Right kidney (tissue), 1 donor: Measurements from ENCODE around the gene RUNX1.

Experiments
- DNase-seq: peaks from one replicate; pipeline ENCODE4 v3.0.0-alpha.2; 2016

The RUNX1 gene

DNA sequence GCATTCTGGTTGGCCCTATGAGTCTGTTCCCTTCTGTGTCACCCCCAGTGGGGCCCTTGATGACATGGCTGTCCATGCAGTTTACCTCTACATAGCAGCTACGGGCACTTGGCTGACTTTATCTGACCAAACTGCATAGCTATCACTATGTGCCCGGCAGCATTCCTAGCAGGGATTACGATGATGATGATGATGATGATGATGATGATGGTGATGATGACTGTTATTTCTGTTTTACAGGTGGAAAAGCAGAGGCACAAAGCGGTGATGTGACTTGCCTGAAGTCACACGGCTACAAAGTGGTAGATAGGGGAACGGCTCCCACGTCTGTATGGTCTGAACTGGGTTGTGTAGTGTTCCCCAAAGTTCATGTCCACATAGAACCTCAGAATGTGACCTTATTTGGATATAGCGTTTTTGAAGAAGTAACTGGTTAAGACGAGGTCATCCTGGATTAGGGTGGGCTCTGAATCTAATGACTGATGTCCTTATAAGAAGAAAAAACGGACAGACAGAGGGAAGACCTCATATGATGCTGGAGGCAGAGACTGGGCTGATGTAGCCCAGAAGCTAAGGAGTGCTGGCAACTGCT is 57.6 kb downstream of the RUNX1 start:
- DNase-seq: no peak

DNA sequence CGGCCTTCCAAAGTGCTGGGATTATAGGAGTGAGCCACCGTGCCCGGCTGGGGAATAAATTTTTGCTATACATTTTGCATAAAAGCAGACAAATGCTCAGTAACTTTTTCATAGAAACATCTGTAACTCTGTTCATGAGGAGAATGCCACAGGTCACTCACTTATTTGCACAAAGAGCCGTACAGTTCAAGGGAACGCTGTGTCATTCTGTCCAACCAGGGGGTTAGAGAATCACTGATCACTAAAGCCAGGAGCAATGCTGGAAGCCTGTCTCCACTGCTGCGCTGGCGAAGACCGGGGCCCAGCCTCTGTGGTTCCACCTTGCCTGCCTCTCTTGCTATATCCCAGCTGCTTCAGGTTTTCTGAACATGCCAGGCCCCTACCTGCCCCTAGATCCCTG is 58.3 kb downstream of the RUNX1 start:
- DNase-seq: no peak

DNA sequence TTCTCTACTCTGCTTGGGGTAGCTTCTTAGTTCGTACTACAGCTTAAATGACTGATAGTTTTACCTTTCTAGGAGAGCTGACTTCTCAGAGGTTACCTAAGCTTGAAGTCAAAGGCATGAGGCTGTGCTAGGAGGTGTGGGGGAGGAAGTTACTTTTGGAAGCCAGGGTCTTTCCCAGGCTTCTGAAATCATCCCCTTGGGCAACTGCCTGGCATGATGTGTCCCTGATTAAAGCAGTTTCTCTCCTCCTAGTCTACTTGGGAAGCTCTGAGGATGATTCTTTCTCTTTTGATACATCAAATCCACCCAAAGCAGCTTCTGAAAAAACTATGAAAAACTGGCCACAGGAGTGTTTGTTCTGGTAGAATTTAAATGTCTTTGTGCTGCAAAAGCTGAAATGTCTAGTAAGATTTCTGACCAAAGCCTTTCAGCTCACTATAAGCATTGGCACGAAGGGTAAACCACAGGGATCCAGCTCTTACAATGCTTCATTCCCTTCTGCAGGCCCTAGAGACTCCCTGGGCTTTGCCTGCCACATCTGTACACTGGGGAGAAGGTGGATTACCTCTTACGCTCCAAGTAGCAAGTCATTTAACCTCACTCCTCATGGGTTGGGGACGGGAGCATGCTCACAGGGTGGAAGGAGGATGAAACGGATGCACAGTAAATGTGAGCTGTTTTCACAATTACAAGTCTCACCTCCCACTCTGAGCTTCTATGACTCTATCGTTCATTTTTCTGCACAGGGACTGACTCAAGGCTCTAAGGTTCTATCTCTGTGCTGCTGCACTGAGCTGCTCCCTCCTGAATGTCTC is 59.6 kb downstream of the RUNX1 start:
- DNase-seq: no peak

DNA sequence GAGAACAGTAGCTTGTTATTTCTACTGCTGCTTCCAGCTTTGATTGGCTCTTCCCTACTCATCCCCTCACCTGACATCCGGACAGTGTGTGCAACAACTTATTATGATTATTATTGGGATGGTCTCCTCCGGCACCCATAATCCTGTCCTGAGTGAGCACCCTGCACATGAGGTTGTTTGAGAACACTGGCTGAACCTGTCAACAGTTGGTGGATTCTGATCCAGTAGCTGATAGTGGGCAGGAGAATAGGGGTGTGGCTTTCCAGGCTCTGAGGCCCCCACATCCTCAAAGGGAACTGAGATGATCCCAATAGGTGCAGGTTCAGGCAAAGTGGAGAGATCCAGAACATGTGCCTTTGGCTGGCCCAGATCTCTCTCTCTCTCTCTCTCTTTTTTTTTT is 60.5 kb downstream of the RUNX1 start:
- no peak for DNase-seq

DNA sequence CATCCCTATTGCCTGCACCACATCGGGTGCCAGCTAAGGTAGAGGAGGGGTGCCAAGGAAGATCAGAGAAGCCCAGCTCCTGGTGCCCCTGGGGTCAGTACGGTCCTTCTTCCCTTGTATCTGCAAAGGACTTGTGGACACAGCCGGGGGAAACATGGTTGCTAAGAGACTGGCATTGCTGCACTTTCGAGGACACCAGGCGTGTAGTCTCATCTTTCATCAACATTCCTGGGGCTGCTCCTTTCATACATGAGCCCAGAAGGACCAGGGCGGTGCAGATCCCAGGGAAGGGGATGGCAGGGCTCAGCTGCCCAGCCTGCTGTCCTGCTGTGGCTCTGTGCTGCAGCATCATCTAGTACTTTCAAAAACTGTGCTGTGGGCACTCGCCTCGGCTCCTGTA is 61.0 kb downstream of the RUNX1 start:
- DNase-seq: no peak

DNA sequence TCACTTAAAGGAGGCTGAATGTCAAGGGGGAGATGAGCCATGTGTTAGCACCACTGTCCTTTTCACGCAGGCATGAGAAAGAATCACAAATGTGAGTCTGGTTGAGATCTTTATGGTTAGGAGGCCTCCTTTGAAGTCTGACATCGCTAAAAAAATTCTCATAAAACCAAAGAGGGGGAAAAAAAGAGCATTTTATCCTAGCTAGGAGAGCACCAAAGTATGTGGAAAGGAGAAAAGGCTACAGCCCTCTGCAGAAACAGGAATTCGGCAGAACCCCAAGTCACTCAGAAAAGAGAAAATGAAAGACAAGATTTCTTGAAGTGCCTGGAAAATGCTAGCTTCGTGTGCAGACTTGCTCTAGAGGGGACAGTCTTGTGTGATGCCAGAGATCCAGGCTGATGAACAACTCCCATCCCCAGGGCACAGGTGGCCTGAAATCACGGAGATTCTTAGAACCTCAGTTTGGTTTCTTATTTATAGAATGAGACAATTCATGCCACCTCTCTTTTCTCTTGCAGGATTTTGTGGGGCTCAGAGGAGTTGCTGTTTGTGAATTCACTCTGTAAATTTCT is 61.5 kb downstream of the RUNX1 start:
- DNase-seq: no peak

DNA sequence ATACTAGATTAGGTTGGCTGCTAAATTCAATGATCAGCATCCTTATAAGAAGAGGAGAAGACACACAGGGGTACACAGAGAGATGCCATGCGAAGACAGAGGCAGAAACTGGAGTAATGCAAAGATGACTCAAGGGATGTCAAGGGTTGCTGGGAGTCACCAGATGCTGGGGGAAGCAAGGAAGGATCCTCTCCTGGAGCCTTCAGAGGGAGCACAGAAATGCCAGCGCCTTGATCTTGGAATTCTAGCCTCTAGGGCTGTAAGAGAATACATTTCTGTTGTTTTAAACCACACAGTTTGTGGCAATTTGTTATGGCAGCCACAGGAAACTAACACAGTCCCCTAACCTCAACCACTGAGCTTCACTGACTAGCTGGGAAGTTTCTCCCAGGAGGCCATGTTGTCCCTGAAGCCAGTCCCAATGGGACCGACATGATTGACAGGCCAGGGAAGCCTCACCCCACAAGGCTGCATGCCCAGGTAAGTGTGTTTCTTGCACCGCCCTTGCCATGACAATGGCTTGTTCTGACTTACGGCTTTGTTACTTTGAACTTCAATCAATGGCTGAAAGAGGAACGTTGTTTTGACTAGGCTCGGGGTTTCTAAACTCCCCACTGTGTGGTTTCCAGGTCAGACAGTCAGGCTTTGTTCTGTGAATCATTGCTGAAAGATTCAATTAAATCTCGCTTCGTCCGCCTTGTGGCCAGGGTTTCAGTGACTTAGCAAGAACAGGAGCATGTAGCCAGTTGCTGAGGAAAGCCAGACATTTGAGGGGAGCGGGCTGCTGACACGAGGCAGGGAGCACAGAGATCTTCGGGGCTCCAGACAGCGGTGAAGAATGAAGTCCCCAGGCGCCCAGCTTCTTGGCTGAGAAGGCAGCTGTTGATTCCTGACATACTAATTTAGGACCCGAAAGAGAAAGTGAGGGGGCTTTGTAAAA is 62.3 kb downstream of the RUNX1 start:
- DNase-seq: no peak

DNA sequence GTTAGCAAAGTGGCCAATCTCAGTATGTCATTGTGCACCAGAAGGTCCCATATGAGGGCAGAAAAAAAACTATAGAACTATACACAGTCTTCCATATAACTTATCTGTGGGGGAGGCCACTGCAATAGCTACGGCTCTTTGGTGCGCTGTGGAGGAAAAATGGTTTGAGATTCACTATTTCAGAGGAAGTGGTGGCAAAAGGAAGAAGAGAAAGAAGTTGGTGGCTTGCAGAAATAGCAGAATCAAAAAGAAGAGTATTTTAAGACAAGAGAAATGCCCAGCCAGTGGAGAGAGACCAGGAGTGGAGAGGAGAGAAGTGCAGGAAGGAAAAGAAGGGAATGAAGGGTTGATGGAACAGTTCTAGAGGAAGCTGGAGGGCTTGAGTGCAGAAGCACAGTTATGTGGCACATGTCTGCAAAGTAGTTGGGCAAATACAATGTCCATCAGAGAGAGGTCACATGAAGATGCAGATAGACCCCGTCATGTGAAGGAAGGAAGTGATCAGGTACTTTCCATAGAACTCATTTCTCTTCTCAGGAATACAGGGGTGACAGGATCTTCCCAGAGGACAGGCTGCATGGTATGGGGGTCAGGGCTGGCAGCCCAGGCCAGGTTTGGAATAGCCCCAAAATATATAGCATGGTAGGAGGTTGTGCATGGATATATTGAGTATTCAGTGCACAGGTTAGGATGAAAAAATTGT is 64.6 kb downstream of the RUNX1 start:
- no peak for DNase-seq

DNA sequence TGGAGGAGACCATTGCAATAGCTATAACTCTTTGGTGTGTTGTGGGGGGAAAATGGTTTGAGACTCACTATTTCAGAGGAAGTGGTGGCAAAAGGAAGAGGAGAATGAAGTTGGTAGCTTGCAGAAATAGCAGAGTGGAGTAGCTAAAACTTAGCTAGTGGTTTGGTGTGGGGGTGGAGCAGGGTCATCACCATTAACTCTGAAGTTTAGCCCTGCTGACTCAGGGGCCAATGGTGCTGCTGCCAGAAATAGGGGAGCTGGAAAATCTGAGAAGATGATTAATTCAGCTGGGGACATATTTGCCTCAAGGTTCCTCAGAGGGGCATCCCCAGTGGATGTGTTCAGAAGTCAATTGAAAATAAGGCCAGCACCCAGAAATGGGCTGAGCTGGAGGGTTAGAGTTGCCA is 65.4 kb downstream of the RUNX1 start:
- no peak for DNase-seq

DNA sequence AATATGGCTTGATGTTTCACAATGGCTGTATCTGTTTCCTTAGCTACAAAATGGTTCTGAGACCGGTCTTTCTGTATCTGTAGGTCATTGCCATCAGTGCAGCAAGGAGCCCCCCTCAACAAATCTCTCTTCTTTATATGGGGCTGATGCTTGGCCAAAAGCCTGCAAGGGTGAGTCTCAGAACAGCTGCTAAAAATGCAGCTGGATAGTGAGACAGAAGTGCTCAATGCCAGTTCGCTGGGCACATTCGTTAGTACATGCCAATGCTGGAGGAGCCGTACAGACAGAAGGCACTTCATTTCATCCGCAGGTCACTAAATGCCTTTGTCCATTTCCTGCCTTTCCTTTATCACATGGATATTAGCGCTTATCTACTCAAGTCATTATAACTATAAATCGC is 67.3 kb downstream of the RUNX1 start:
- no peak for DNase-seq

DNA sequence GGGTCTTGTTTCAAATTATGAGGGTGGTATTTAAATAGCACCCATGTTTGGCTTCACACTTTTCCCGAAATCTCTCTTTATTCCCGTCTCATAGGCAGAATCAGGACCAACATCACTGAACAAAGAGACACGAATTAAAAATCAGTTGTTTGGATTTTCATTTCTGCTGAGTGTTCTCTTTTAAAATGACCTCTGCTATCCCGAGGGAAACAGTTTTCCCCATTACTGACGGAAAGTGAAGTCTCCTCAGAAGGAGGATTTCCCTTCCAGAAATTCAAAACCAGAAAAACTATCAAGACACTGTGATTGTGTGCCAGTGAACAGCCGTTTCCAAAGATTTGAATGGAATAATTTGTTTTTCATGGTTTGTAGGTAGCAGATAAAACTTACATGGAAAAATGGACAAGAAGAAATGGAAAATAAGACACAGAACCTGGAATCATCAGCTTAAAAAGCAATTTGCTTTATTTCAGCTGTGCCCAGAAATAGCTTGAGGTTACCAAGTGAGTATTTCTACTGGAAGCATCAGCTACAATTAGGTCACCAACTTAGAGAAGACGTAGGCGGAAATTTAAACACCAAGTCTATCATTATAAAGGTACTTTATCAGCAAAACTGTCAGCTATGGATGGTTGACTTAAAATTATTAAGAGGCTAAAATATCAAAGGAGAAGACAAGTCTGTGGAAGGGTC is 68.5 kb downstream of the RUNX1 start:
- no peak for DNase-seq

DNA sequence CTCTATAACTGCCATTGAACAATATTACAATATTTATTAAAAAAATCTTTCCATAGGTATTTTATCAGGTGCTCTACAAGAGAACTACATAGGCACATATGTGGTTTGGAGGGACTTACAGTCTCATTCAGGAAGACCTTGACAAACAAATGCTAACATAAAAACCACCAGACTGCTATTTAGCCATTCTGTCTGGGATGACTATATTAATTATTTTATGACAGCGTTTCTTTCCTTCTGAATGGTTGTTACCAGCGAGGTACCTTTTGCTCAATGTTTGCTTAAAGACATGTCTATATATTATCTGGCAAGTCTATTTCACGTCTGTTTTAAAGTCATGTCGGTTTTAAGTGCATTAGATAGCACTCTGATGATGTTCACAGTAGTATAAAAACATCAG is 69.7 kb downstream of the RUNX1 start:
- no peak for DNase-seq

DNA sequence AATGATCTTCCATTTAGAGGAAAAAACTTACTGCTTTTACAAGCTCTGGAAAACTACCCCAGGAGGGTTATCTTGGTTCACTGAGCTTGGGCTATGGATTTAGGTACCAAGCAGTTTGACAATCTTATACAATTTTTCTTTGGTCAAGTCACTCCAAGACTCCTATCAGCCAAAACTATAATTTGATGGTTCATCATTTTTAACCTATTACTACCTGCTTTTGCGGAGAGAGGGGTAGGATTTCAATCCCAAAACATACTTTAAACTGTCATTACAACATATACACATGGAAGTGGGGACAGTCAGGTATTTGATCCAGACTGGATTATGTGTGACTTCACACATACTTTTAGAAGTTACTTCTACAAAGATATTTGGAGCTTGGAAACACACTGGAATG is 71.8 kb downstream of the RUNX1 start:
- DNase-seq: no peak

DNA sequence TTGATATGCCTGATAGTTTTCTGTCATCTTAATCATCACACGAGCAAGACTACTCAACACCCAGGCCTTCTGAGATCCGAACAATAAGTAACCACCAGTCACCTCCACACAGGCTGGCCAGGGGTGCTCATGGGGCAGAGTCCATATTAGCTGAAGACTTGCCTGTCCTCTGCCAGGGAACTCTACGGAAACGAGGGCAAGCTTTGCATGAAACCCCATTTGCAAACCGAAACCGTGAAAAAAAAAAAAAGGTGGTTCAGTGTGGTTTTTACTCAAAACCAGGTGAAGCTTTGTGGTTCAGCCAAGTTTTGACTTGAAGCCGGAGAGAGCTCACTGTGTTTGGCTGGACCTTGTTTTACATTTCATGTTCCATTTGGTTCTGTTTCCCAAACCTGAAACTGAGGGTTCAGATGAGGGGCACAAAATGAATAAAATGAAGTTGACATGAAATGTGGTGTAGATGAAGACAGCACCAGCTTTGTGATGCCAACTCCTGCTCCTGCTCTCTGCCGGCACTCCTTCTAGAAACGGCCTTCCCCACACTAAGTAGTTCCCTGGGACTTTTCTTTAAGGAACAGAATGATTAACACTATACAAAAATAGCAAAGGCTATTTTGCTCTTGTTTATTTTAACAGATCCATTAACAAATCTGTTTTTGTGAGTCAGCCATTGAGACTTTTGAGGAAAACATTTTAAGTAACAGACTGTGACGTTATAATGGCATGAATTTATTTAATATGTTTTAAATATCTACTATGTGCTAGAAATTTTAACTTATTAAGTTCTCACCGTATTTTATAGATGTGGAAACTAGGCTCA is 74.7 kb downstream of the RUNX1 start:
- no peak for DNase-seq

DNA sequence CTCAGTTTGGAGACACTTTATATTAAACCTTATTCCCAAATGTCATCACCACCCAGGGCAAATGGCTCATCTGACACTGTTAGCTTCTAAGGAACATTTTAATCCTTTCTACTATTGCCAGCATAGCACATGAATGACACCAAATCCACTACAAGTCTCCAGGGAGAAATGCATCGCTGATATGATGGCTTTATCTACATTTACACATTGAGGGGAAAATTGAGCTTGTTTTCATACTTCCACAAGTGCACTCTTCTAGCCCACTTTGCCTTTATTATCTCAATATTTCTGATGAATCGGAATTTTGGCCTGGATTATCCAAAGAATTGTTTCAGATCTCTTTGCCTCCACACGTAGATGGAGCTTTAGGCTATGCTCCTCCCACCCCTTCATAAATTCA is 75.4 kb downstream of the RUNX1 start:
- DNase-seq: no peak

DNA sequence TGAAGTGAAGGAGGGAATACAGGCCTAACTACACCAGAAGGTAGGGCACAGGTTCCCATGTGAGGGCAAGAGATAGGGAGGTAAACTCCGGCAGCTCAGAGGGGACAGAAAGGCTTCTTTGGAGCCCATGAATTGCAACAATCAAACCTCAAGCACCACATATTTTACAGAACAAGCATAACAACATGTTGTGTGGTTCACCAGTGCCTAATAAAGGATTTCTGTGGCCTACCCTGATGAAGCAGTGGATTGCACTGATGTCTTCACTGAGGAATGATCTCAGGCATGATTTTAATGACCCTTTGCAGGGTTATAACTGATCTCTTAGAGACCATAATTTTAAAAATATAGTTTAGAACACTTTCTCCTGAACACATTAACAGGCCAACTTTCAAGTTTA is 77.4 kb downstream of the RUNX1 start:
- DNase-seq: no peak

DNA sequence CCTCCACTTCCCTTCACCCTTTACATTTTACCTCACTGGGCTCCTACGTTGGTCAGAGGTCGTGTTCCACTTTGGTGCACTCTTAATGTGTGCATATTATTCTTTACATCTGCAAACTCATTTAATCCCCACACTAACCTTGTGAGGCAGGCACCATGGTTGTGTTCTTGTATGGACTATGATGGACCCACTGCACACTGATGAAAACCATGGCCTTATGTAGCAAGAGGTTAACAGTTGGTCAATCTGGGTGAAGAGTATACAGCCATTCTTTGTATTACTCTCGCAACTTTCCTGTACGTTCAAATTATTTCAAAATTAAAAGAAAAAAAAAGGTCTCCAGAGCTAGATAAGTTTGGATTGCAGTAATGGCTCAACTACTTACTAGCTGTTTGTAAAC is 78.5 kb downstream of the RUNX1 start:
- no peak for DNase-seq

DNA sequence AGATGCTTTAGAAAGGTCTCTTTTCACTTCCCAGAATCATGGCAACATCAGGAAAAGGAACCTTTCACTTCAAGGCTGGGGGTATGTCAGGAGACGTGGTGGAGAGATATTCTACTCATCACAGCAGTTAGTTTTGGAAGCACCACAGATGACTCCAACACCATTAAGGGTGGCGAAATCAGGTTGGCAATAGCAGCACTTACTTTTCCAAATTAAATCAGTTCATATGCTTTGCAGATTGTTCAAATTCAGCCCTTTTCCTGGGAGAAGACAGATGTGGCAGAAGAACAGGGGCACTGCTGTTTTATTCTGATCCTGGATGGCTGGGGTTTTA is 79.0 kb downstream of the RUNX1 start:
- no peak for DNase-seq

DNA sequence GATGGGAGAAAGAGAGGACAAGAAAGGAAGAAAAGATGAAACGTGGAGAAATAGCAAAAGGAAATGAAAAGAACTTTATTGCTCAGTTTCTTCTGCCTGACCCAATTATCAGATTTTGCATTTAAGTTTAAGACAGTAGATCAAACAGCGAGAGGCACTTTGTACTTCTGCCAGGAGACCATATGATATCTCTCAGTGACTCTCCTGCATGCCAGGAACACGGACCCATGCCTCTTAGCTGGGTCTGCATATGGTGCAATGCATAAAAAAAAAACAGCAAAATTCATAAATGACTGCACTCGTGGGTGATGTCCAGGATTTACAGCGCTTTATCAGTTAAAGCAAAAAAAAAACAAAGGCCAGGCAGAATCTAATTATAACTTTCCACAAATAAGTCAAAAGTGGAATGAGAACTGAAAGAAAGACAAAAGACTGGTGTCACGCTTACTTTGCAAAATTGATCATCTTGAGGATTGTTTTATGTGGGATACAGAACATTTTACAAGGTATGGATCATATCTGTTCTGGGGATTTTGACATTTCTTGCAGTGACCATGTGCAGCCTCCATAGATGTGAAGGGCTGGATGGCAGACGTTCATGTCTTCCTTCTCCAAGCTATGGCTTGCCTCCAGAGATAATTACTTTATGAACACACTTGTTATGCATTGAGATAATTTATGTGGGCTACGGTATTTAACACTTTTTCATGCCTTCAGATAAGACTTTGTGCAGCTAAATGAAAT is 79.5 kb downstream of the RUNX1 start:
- no peak for DNase-seq
